Measurements from ENCODE around the gene SGMS1.

Gene SGMS1

GRCh38 chr10:50334273-50334672 is 289.5 kb downstream of the SGMS1 start:
- Histone ChIP-seq H3K18ac (ENCODE audit: low read depth in 1 of 2, low read length in 2 of 2) (no peak overlapping the region), H2AK5ac (ENCODE audit: low read length, severe bottlenecking) (no peak overlapping the region), H2AFZ (ENCODE audit: low read depth, low read length) (no peak overlapping the region), H2BK15ac (ENCODE audit: low read depth, poor library complexity, severe bottlenecking) (no peak overlapping the region), H3K4ac (ENCODE audit: low read depth in 1 of 2, low read length in 2 of 2) (no peak overlapping the region), H4K8ac (ENCODE audit: low read length) (no peak overlapping the region), H2BK120ac (ENCODE audit: low read depth, low read length) (no peak overlapping the region), H3K4me3 (ENCODE audit: insufficient read depth in 1 of 2, low read depth in 1 of 2, low read length in 2 of 2) (no peak overlapping the region), H3K14ac (ENCODE audit: low read length in 2 of 2) (no peak overlapping the region), H3K4me1 (ENCODE audit: control insufficient read depth, insufficient read depth, low read depth, low read length) (no peaks in the 10 kb centered on the region), H3K79me1 (replicated peaks; ENCODE audit: low read length, poor library complexity, severe bottlenecking) (peaks cover 13% of the 10 kb centered on the region), H3K27me3 (ENCODE audit: control insufficient read depth in 1 of 2, insufficient read depth in 1 of 2, low read length in 2 of 2) (no peaks in the 10 kb centered on the region), H3K4me2 (ENCODE audit: low read length, poor library complexity, severe bottlenecking) (no peak overlapping the region), H3K9ac (ENCODE audit: low read length) (no peak overlapping the region), H4K91ac (ENCODE audit: low read length) (no peak overlapping the region), H3K27ac (ENCODE audit: low read length, poor library complexity, severe bottlenecking) (no peak overlapping the region), H3K36me3 (ENCODE audit: control insufficient read depth in 1 of 2, insufficient read depth in 2 of 2, low read depth in 1 of 2, low read length in 2 of 2) (peaks cover 0 to 16% of the 10 kb centered on the region in 2 experiments), H2BK12ac (ENCODE audit: low read length in 2 of 2) (no peak overlapping the region), H3K23ac (ENCODE audit: low read length in 2 of 2) (no peak overlapping the region), H2BK5ac (ENCODE audit: low read depth, low read length, poor library complexity, severe bottlenecking) (no peak overlapping the region), H3K9me3 (ENCODE audit: control insufficient read depth, low read length) (no peaks in the 10 kb centered on the region)
- no CpG with 5 or more reads among the region's 2 CpGs for WGBS
- DNase-seq = no peak

GRCh38 chr10:50333872-50334271 is 289.9 kb downstream of the SGMS1 start:
- Histone ChIP-seq H3K4me1 (ENCODE audit: control insufficient read depth, insufficient read depth, low read depth, low read length) (no peaks in the 10 kb centered on the region), H3K27me3 (ENCODE audit: control insufficient read depth in 1 of 2, insufficient read depth in 1 of 2, low read length in 2 of 2) (no peaks in the 10 kb centered on the region), H4K91ac (ENCODE audit: low read length) (no peak overlapping the region), H3K14ac (ENCODE audit: low read length in 2 of 2) (no peak overlapping the region), H3K36me3 (ENCODE audit: control insufficient read depth in 1 of 2, insufficient read depth in 2 of 2, low read depth in 1 of 2, low read length in 2 of 2) (peaks cover 0 to 13% of the 10 kb centered on the region in 2 experiments), H3K79me1 (replicated peaks; ENCODE audit: low read length, poor library complexity, severe bottlenecking) (peaks cover 10% of the 10 kb centered on the region), H3K27ac (ENCODE audit: low read length, poor library complexity, severe bottlenecking) (no peak overlapping the region), H3K4me2 (ENCODE audit: low read length, poor library complexity, severe bottlenecking) (no peak overlapping the region), H3K18ac (ENCODE audit: low read depth in 1 of 2, low read length in 2 of 2) (no peak overlapping the region), H2AFZ (ENCODE audit: low read depth, low read length) (no peak overlapping the region), H3K9ac (ENCODE audit: low read length) (no peak overlapping the region), H3K9me3 (ENCODE audit: control insufficient read depth, low read length) (no peaks in the 10 kb centered on the region), H3K23ac (ENCODE audit: low read length in 2 of 2) (no peak overlapping the region), H3K4me3 (ENCODE audit: insufficient read depth in 1 of 2, low read depth in 1 of 2, low read length in 2 of 2) (no peak overlapping the region), H2BK5ac (ENCODE audit: low read depth, low read length, poor library complexity, severe bottlenecking) (no peak overlapping the region), H2AK5ac (ENCODE audit: low read length, severe bottlenecking) (no peak overlapping the region), H4K8ac (ENCODE audit: low read length) (no peak overlapping the region), H3K4ac (ENCODE audit: low read depth in 1 of 2, low read length in 2 of 2) (no peak overlapping the region), H2BK120ac (ENCODE audit: low read depth, low read length) (no peak overlapping the region), H2BK15ac (ENCODE audit: low read depth, poor library complexity, severe bottlenecking) (no peak overlapping the region), H2BK12ac (ENCODE audit: low read length in 2 of 2) (no peak overlapping the region)
- DNase-seq = no peak

GRCh38 chr10:50332108-50332842 is 291.5 kb downstream of the SGMS1 start:
- Histone ChIP-seq H3K14ac (ENCODE audit: low read length in 2 of 2) (no peak overlapping the region), H2BK12ac (ENCODE audit: low read length in 2 of 2) (no peak overlapping the region), H3K4ac (ENCODE audit: low read depth in 1 of 2, low read length in 2 of 2) (no peak overlapping the region), H2BK15ac (ENCODE audit: low read depth, poor library complexity, severe bottlenecking) (no peak overlapping the region), H2BK5ac (ENCODE audit: low read depth, low read length, poor library complexity, severe bottlenecking) (no peak overlapping the region), H3K36me3 (ENCODE audit: control insufficient read depth in 1 of 2, insufficient read depth in 2 of 2, low read depth in 1 of 2, low read length in 2 of 2) (peaks cover 0 to 13% of the 10 kb centered on the region in 2 experiments), H3K23ac (ENCODE audit: low read length in 2 of 2) (no peak overlapping the region), H3K9ac (ENCODE audit: low read length) (no peak overlapping the region), H3K27ac (ENCODE audit: low read length, poor library complexity, severe bottlenecking) (no peak overlapping the region), H2AFZ (ENCODE audit: low read depth, low read length) (no peak overlapping the region), H3K9me3 (ENCODE audit: control insufficient read depth, low read length) (no peaks in the 10 kb centered on the region), H2AK5ac (ENCODE audit: low read length, severe bottlenecking) (no peak overlapping the region), H4K8ac (ENCODE audit: low read length) (no peak overlapping the region), H2BK120ac (ENCODE audit: low read depth, low read length) (no peak overlapping the region), H3K79me1 (replicated peaks; ENCODE audit: low read length, poor library complexity, severe bottlenecking) (peaks cover 9% of the 10 kb centered on the region), H4K91ac (ENCODE audit: low read length) (no peak overlapping the region), H3K27me3 (ENCODE audit: control insufficient read depth in 1 of 2, insufficient read depth in 1 of 2, low read length in 2 of 2) (no peaks in the 10 kb centered on the region), H3K4me2 (ENCODE audit: low read length, poor library complexity, severe bottlenecking) (no peak overlapping the region), H3K18ac (ENCODE audit: low read depth in 1 of 2, low read length in 2 of 2) (no peak overlapping the region), H3K4me1 (ENCODE audit: control insufficient read depth, insufficient read depth, low read depth, low read length) (no peaks in the 10 kb centered on the region), H3K4me3 (ENCODE audit: insufficient read depth in 1 of 2, low read depth in 1 of 2, low read length in 2 of 2) (no peak overlapping the region)
- 88% methylated on average over 3 of the region's 3 CpGs for WGBS
- DNase-seq = no peak

- Histone ChIP-seq H4K91ac (ENCODE audit: low read length) (no peak overlapping the region), H3K79me1 (replicated peaks; ENCODE audit: low read length, poor library complexity, severe bottlenecking) (peaks cover 9% of the 10 kb centered on the region), H2AK5ac (ENCODE audit: low read length, severe bottlenecking) (no peak overlapping the region), H3K23ac (ENCODE audit: low read length in 2 of 2) (no peak overlapping the region), H2BK5ac (ENCODE audit: low read depth, low read length, poor library complexity, severe bottlenecking) (no peak overlapping the region), H3K27ac (ENCODE audit: low read length, poor library complexity, severe bottlenecking) (no peak overlapping the region), H3K14ac (ENCODE audit: low read length in 2 of 2) (no peak overlapping the region), H3K4me2 (ENCODE audit: low read length, poor library complexity, severe bottlenecking) (no peak overlapping the region), H3K9ac (ENCODE audit: low read length) (no peak overlapping the region), H4K8ac (ENCODE audit: low read length) (no peak overlapping the region), H3K9me3 (ENCODE audit: control insufficient read depth, low read length) (no peaks in the 10 kb centered on the region), H2BK120ac (ENCODE audit: low read depth, low read length) (no peak overlapping the region), H3K27me3 (ENCODE audit: control insufficient read depth in 1 of 2, insufficient read depth in 1 of 2, low read length in 2 of 2) (no peaks in the 10 kb centered on the region), H3K18ac (ENCODE audit: low read depth in 1 of 2, low read length in 2 of 2) (no peak overlapping the region), H3K4me3 (ENCODE audit: insufficient read depth in 1 of 2, low read depth in 1 of 2, low read length in 2 of 2) (no peak overlapping the region), H2AFZ (ENCODE audit: low read depth, low read length) (no peak overlapping the region), H3K36me3 (ENCODE audit: control insufficient read depth in 1 of 2, insufficient read depth in 2 of 2, low read depth in 1 of 2, low read length in 2 of 2) (peaks cover 0 to 13% of the 10 kb centered on the region in 2 experiments), H2BK15ac (ENCODE audit: low read depth, poor library complexity, severe bottlenecking) (no peak overlapping the region), H3K4me1 (ENCODE audit: control insufficient read depth, insufficient read depth, low read depth, low read length) (no peaks in the 10 kb centered on the region), H2BK12ac (ENCODE audit: low read length in 2 of 2) (no peak overlapping the region), H3K4ac (ENCODE audit: low read depth in 1 of 2, low read length in 2 of 2) (no peak overlapping the region)
- no peak for DNase-seq
- 96% methylated on average over 2 of the region's 2 CpGs for WGBS
Measured at GRCh38 chr10:50331486-50331885, 292.3 kb downstream of the SGMS1 start.
